Measurements from ENCODE around the gene CHST7.

GRCh38 chrX:46554942-46555341 lies 18.6 kb upstream of the CHST7 start:
- 0 out of 4 replicates have a peak, but pooled peaks of 1 of the 2 experiments have one; percentile 8 for TF ChIP-seq CTCF (conservative IDR thresholded peaks at IDR 0.05; ENCODE audit: low read depth in 2 of 2)
- no peak for TF ChIP-seq EZH2 (IDR thresholded peaks at IDR 0.05; ENCODE audit: low read depth, unreplicated experiment)
- no peak for TF ChIP-seq ZNF331 (CRISPR knock-in tag; IDR thresholded peaks at IDR 0.05; ENCODE audit: low read depth)
- TF ChIP-seq EZH2phosphoT487 (IDR thresholded peaks at IDR 0.05; ENCODE audit: unreplicated experiment) = no peak
- TF ChIP-seq STAT1 (IDR thresholded peaks at IDR 0.05; ENCODE audit: unreplicated experiment) = no peak
- no peak for TF ChIP-seq POLR2AphosphoS5 (IDR thresholded peaks at IDR 0.05; ENCODE audit: low read depth)
- TF ChIP-seq REST (IDR thresholded peaks at IDR 0.05; ENCODE audit: unreplicated experiment) = no peak
- TF ChIP-seq CREB1 (CRISPR knock-in tag; IDR thresholded peaks at IDR 0.05; ENCODE audit: low read depth) = no peak
- TF ChIP-seq JUNB (IDR thresholded peaks at IDR 0.05; ENCODE audit: unreplicated experiment) = no peak
- TF ChIP-seq NANOG (IDR thresholded peaks at IDR 0.05; ENCODE audit: borderline replicate concordance) = no peak
- TF ChIP-seq ETS1 (IDR thresholded peaks at IDR 0.05) = no peak
- no peak for TF ChIP-seq ZNF462 (CRISPR knock-in tag; IDR thresholded peaks at IDR 0.05)
- TF ChIP-seq ZNF114 (CRISPR knock-in tag; IDR thresholded peaks at IDR 0.05) = no peak
